A673 (cell line): ENCODE results near the gene CASZ1. TPM values are rescaled to one million over a fixed set of nuclear protein-coding genes. Genes with fewer than 3 reads are reported as not detected.

ENCODE experiments used
- BruUV-seq: library from RNA; stranded (reverse); fragments of 400-500 nt; replicated peaks from 2 replicates; lab custom pipeline; 2021; lab: Mats Ljungman, UMichigan
- CTCF ChIA-PET: fragments of 300-600 bp; sonication (Branson Sonifier 250); formaldehyde crosslinking; loops from one replicate; lab custom pipeline; 2022; ENCODE audit warnings: antibody characterized with exemption; lab: Charles Lee
- POLR2A ChIA-PET: fragments of 300-600 bp; sonication (Branson Sonifier 250); formaldehyde crosslinking; loops from one replicate; lab custom pipeline; 2022; ENCODE audit warnings: antibody characterized with exemption; ENCODE audit not compliant: low non-redundant PET; lab: Charles Lee
- DNase-seq: peaks from one replicate; pipeline ENCODE4 v3.0.0-alpha.2; 2015; ENCODE audit warnings: low spot score
- H3K27ac ChIP-seq: fragments of 200-600 bp; sonication (generic); 2 replicates; pipeline ENCODE4 v1.5.1; 2016; ENCODE audit warnings: mixed run types, low read depth, mild to moderate bottlenecking, mixed read lengths, antibody characterized with exemption, low read length; ENCODE audit not compliant: poor library complexity, severe bottlenecking
- H3K27me3 ChIP-seq: fragments of 200-600 bp; sonication (generic); replicated peaks from 2 replicates; pipeline ENCODE4 v1.6.1; 2017; ENCODE audit warnings: mixed run types, low read depth, mild to moderate bottlenecking, mixed read lengths, antibody characterized with exemption, low read length; ENCODE audit not compliant: insufficient read depth, poor library complexity
- H3K36me3 ChIP-seq: fragments of 200-600 bp; sonication (generic); 2 replicates; pipeline ENCODE4 v1.6.1; 2016; ENCODE audit warnings: mixed run types, mild to moderate bottlenecking, mixed read lengths, antibody characterized with exemption, low read length; ENCODE audit not compliant: insufficient read depth, poor library complexity, severe bottlenecking
- H3K4me1 ChIP-seq: fragments of 200-600 bp; sonication (generic); 2 replicates; pipeline ENCODE4 v1.6.1; 2017; ENCODE audit warnings: mixed run types, mild to moderate bottlenecking, mixed read lengths, antibody characterized with exemption, low read length; ENCODE audit not compliant: insufficient read depth, poor library complexity, severe bottlenecking
- H3K4me3 ChIP-seq: fragments of 200-600 bp; sonication (generic); 2 replicates; pipeline ENCODE4 v1.5.1; 2016; ENCODE audit warnings: low read depth, mixed run types, mild to moderate bottlenecking, mixed read lengths, low read length; ENCODE audit not compliant: poor library complexity, severe bottlenecking
- H3K9me3 ChIP-seq: fragments of 200-600 bp; sonication (generic); 2 replicates; pipeline ENCODE4 v1.6.1; 2016; ENCODE audit warnings: mixed run types, low read depth, mild to moderate bottlenecking, mixed read lengths, antibody characterized with exemption, low read length; ENCODE audit not compliant: poor library complexity, severe bottlenecking
- EZH2 ChIP-seq: fragments of 200-600 bp; sonication (generic); IDR thresholded peaks from 2 replicates; pipeline ENCODE4 v1.6.1; 2017; ENCODE audit warnings: borderline replicate concordance, low read depth, mild to moderate bottlenecking, mixed read lengths, antibody characterized with exemption, low read length; ENCODE audit not compliant: poor library complexity, severe bottlenecking
- intact Hi-C: fragments of 100-400 bp; cut with micrococcal nuclease; formaldehyde crosslinking; loops from one replicate; pipeline ENCODE4 v1.10.0; 2022; ENCODE audit not compliant: unreplicated experiment
- total RNA-seq: library from RNA; stranded (reverse); gene quantifications from 2 replicates; pipeline ENCODE4 v1.2.3, GENCODE V29; 2021
- TF ChIP-seq, protein P1 (sequence below): fragments of 300-800, 200-600 bp; sonication (generic); conservative IDR thresholded peaks from 2 replicates; pipeline ENCODE4 v1.5.1; 2017; ENCODE audit warnings: low read depth, mild to moderate bottlenecking, antibody characterized with exemption, low read length, moderate library complexity, mixed read lengths

The CASZ1 gene
- total RNA-seq, 1 experiment from 2014 or later = 1.9 TPM

DNA sequence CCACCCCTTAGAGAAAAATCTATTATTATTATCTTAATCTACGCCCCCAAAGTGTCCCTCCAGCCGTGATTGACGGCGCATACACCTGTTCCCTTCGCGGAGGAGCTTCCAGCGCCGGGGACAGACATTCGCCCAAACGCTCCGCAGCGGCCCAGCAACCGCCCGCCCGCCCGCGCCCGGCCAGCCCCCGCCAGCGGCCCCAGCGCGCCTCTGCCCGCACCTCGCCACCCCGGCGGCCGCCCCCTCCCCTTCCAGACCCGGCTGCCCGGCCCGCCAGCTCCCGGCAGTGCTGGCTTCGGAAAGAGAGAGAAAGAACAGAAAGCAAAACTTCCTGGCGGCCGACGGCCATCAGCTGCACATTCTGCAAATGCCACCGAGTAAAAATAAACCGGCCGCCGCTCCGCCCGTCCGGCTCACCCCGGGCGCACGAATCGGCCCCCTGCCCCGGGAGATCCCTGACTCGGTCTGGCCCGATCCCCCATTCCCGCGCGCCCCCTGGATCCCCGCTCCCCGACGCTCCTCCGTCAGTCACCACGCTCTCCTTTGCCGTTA is 1.6 kb downstream of the CASZ1 start:
- H3K27ac ChIP-seq = no peak overlapping the region
- H3K4me1 ChIP-seq = peaks cover 29% of the 10 kb centered on the region
- H3K9me3 ChIP-seq = no peaks in the 10 kb centered on the region
- intact Hi-C loops = loop anchor here (5.0 kb wide), 1 partner anchor 282 kb away; no protein-coding TSS in a partner anchor
- no TSS peak for BruUV-seq
- peak; percentile 23 for DNase-seq
- peaks cover 47% of the 10 kb centered on the region for H3K27me3 ChIP-seq
- H3K4me3 ChIP-seq = peak overlapping the region; percentile 68
- H3K36me3 ChIP-seq = no peaks in the 10 kb centered on the region
- POLR2A ChIA-PET = interaction anchor here (0.5 to 0.7 kb wide), 2 partner anchors 1224 to 1321 kb away, joined by 3 to 9 read pairs; partner anchors contain the start of gene MIIP
- CTCF ChIA-PET = no interaction called here
- no peak for TF ChIP-seq EZH2
- TF ChIP-seq, protein P1, sequence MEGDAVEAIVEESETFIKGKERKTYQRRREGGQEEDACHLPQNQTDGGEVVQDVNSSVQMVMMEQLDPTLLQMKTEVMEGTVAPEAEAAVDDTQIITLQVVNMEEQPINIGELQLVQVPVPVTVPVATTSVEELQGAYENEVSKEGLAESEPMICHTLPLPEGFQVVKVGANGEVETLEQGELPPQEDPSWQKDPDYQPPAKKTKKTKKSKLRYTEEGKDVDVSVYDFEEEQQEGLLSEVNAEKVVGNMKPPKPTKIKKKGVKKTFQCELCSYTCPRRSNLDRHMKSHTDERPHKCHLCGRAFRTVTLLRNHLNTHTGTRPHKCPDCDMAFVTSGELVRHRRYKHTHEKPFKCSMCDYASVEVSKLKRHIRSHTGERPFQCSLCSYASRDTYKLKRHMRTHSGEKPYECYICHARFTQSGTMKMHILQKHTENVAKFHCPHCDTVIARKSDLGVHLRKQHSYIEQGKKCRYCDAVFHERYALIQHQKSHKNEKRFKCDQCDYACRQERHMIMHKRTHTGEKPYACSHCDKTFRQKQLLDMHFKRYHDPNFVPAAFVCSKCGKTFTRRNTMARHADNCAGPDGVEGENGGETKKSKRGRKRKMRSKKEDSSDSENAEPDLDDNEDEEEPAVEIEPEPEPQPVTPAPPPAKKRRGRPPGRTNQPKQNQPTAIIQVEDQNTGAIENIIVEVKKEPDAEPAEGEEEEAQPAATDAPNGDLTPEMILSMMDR = no peak

DNA sequence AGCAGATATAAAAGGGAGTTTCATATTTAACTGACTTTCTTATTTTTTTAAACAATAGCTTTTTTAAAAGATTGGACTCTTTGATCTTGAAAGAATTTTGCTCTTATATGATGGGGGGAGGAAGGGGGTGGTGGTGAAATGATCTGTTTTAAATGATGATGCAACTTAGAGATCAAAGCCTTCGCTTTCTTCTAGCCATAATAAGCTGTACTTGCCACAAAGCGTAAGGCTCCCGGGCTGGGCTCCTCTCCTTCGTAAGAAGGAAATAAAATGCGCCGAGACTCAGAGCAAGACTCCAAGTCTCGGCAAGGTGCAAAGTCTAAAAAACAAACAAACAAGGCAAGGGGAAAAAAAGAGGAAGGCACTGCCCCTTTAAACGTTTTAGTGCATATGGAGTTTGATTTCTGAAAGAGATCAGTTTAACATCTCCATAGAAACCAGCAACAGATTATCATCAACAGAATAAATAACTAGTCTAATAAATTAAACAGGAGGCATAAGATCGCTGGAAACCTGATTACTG is 3.3 kb downstream of the CASZ1 start:
- TF ChIP-seq EZH2 = no peak
- TF ChIP-seq, protein P1 = no peak
- Histone ChIP-seq H3K9me3 (no peaks in the 10 kb centered on the region), H3K4me1 (peaks cover 29% of the 10 kb centered on the region), H3K36me3 (no peaks in the 10 kb centered on the region), H3K4me3 (peak overlapping the region; percentile 68), H3K27me3 (peaks cover 47% of the 10 kb centered on the region), H3K27ac (no peak overlapping the region)
- CTCF ChIA-PET = interaction anchor here (0.6 kb wide), 1 partner anchor 90 kb away, joined by 3 read pairs; no protein-coding TSS in a partner anchor
- BruUV-seq = no TSS peak
- peak; percentile 56 for DNase-seq
- POLR2A ChIA-PET = no interaction called here
- intact Hi-C loops = no loop called here

GRCh38 chr1:10791105-10791951 is 5.1 kb downstream of the CASZ1 start:
- DNase-seq = no peak
- no peak for TF ChIP-seq EZH2
- TF ChIP-seq, protein P1 = no peak
- peaks cover 29% of the 10 kb centered on the region for H3K4me1 ChIP-seq
- peaks cover 47% of the 10 kb centered on the region for H3K27me3 ChIP-seq
- POLR2A ChIA-PET = no interaction called here
- CTCF ChIA-PET = no interaction called here
- no peaks in the 10 kb centered on the region for H3K9me3 ChIP-seq
- no peak overlapping the region for H3K4me3 ChIP-seq
- H3K36me3 ChIP-seq = no peaks in the 10 kb centered on the region
- H3K27ac ChIP-seq = no peak overlapping the region
- no TSS peak for BruUV-seq
- intact Hi-C loops = no loop called here
